GM04504 (cell line): Measurements from ENCODE around the gene HSCB.
"Not testable (repeated sequence)": the region's sequence is repeated elsewhere in the genome, so short reads cannot be mapped to it uniquely, and the experiment has no call there.

Source experiments
- DNase-seq: peaks from one replicate; pipeline ENCODE4 v3.0.0-alpha.2; 2012; ENCODE audit warnings: low read depth

HSCB gene

GRCh38 chr22:28791841-28792490, 50.1 kb downstream of the HSCB start:
- DNase-seq = no peak

GRCh38 chr22:28792491-28793383, 50.9 kb downstream of the HSCB start:
- no peak for DNase-seq

GRCh38 chr22:28793976-28794584, 52.2 kb downstream of the HSCB start:
- no peak for DNase-seq

- DNase-seq = no peak
These were observed 53.3 kb downstream of the HSCB start for GRCh38 chr22:28795071-28795693.

GRCh38 chr22:28795932-28796856, 54.4 kb downstream of the HSCB start:
- no peak for DNase-seq

- peak; percentile 87 for DNase-seq
These were observed 57.2 kb downstream of the HSCB start for GRCh38 chr22:28798810-28799605.

- DNase-seq = peak; percentile 38
These were observed 57.9 kb downstream of the HSCB start for GRCh38 chr22:28799606-28800307.

GRCh38 chr22:28800308-28801041, 58.6 kb downstream of the HSCB start, which contains the start of gene XBP1:
Gene XBP1 (minus strand): TSS chr22:28800569.
- peak; percentile 90 for DNase-seq

- no peak for DNase-seq
These were observed 60.2 kb downstream of the HSCB start for GRCh38 chr22:28801845-28802594.

- no peak for DNase-seq
These were observed 60.8 kb downstream of the HSCB start for GRCh38 chr22:28802595-28803123.

GRCh38 chr22:28805426-28805825, 63.6 kb downstream of the HSCB start:
- DNase-seq = not testable (repeated sequence)
